HG03460 (cell line): Measurements from ENCODE around the gene LHPP.
"Not testable (repeated sequence)": the region's sequence is repeated elsewhere in the genome, so short reads cannot be mapped to it uniquely, and the experiment has no call there.

Source experiments
- ATAC-seq: cut with Tn5 transposase; IDR thresholded peaks from one replicate; pipeline ENCODE4 v1.9.1; 2021; ENCODE audit not compliant: unreplicated experiment

The LHPP gene, protein sequence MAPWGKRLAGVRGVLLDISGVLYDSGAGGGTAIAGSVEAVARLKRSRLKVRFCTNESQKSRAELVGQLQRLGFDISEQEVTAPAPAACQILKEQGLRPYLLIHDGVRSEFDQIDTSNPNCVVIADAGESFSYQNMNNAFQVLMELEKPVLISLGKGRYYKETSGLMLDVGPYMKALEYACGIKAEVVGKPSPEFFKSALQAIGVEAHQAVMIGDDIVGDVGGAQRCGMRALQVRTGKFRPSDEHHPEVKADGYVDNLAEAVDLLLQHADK

DNA sequence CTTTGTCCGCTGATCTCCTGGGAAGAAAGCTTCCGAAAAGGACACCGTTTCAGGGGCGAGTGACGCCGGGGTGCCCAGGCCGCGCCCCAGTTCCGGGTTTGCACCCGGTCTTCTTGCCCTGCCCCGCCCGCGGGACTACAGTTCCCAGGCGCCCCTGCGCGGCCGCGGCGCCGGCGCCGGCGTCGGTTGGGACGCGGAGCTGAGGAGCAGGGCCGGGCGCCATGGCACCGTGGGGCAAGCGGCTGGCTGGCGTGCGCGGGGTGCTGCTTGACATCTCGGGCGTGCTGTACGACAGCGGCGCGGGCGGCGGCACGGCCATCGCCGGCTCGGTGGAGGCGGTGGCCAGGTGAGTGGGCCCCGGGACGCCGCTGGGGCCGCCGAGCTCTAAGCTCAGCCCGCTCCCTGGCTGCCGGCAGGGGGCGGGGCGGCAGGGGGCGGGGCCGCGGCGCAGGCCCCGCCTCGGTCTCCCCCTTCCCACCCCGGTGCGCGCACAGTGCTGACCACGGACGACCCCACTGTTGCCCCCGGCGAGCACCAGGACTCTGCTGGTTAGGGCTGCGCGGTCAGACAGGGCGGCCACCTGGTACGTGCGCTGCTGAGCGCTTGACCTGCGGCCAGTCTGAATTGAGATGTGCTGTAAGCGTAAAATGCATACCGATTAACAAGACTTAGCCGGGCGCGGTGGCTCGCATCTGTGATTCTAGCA is at the start of gene LHPP:
TSS of gene LHPP (plus strand) at position 182 of the 706 bp plus-strand sequence. CDS start at position 222, 40 bp downstream.
- ATAC-seq, result peak; percentile 97

DNA sequence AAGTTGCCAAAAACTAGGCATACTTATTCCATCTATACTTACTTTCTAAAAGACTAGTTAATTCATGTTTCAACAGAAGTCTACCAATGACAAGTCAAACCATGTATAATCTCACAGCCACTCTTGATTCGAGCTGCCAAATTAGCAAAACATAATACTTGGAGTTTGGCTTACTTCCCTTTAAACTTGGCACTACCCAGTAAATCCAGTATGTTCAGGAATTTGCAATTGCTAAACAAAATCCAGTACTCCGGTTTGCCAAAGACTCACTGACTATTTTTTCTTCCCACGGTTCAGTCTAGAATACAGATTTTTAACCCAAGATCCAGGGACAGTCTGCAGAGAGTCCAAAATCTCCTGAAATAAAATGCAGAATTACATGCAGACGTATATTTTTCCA is 47.5 kb upstream of the LHPP start:
- ATAC-seq, result no peak

DNA sequence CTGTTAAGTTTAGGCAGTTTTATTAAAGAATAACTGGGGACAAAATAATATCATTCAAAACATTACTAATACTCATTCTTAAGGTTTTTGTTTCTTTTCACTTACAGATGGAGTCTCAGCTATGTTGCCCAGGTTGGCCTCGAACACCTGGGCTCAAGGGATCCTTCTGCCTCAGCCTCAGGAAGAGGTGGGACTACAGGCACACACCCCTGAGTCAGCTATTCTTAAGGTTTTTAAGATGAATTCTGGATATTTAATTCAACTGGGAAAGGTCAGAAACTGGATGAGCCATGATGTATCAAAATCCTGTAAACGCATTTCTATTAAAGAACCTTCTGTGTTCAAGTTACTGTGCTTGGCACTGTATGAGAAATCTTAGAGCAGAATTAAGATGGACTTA is 46.4 kb upstream of the LHPP start:
- no peak for ATAC-seq

DNA sequence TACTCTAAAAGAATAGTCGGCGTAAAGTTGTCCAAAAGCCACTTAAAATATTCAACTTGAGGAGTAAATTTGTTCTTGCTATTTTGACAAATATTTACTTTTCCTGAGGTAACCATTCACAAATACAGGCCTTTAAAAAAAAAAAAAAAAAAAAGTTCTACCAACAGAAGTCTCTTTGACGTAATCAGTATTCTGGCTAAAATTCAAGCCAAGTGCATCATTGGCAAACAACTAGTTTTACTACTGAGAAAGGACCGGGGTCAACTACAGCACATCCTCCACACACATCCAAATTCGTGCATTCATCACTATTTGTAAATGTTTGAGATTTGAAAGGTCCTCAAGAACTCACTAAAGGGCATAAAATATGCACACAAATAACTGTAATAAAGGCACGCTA is 44.9 kb upstream of the LHPP start:
- no peak for ATAC-seq

DNA sequence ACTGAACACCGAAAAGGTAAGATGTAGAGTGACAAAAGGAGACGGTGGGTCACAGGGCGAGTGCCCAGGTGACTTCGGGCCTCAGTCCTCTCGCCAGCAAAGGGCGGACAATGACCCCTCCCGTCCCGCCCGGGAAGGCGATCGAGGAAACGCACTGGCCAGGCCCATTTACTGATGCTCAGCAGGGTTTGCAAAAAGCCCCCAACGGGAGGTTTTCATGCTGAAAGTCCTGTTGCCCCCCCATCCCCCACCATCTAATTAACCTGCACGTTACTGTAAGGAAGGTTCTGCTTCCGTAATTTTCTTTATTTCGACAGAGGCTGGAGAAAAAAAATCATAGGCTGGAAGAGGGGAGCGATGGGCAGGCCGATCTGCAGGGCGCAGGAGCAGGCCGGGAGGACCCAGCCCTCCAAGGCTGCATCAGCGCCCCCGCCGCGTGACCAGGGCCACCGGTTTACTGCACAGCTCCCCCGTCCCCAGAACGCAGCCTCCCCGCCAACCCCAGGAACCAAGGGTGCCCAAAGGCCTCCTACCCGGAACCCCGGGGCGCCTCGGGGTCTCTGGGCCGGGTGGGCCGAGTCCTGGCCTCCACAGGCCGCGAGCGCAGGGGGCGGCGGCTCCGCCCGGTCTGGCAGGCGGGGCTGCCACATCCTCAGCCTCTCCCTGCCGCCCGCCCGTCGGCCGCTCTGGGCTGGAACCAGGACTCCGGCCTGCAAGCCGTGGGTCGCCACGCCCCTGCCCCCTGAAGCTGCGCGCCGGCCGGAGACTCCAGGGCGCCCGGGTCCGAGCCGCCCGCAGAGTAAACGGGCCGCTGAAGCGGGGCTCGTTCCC is 43.5 kb upstream of the LHPP start:
- ATAC-seq, result peak; percentile 28

DNA sequence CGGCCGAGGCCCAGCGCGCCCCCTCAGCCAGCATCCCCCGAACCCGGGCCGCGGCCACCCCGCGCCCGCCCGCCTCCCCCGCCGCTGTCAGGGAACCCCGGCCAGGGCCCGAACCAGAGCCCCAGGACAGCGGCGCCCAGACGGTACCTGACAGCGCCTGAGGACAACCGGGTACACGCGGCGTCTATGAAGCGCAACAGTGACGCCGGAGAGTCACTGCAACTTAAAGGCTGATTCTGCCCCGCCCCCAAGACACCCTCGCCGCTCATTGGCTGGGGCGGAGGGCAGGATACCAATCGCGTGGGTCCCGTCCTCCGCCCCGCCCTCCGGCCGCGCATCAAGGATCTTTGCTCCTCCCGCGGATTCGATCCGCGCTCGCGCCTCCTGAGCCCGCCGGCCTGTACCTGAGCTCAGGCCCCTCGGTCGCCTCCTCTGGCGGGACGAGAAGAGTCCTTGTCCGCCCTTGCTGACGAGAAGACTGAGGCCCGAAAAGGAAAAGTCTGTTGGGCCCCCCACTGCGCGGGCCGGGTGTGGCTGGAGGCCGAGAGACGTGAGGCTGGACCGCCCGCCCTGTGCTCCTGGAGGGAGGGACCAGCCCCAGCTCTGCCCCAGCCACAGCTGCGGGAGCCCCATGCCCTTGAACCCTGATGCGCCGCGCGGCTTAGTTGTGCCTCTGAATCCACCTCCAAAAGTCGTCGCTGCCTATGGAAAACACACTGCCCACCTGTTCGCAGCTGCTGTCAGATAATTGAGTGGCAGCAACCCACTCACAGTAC is 42.7 kb upstream of the LHPP start, which contains the start of gene OAT:
TSS of gene OAT (minus strand) at position 198 of the 776 bp plus-strand sequence. CDS start 6,752 bp downstream, outside the sequence.
- ATAC-seq, result peak; percentile 98

DNA sequence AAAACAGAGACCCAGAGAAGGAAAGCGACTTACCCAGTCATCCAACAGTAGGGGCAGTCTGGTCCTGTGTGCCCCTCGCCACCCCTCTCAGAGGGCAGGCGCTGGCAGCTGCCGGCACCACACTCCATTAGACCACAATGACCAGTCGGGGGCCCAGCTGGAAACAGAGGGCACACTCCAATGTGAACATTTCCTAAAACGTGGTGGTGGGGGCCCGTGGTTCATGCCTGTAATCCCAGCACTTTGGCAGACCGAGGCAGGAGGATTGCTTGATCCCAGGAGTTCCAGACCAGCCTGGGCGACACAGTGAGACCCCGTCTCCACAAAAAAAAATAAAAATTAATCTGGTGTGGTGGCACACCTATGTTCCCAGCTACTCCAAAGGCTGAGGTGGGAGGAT is 42.0 kb upstream of the LHPP start:
- no peak for ATAC-seq

DNA sequence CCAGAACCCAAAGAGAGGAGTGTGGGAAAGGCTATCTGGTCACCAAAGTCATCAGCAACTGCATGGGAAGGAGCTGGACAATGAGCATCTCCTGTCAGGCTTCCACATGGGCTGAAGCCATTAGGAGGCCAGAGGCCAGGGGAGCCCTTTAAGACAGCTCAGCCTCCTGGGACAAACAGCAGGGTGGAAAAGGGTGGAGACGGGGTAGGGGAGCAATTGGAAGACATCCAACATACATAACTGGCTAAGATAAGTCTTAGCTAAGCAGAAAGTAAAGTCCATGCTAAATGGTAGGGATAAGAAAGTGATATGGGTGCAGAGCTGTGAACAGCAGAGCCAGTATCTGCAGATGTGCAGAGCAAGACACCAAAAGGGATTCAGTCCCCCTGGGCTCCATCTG is 41.4 kb upstream of the LHPP start:
- ATAC-seq, result no peak

DNA sequence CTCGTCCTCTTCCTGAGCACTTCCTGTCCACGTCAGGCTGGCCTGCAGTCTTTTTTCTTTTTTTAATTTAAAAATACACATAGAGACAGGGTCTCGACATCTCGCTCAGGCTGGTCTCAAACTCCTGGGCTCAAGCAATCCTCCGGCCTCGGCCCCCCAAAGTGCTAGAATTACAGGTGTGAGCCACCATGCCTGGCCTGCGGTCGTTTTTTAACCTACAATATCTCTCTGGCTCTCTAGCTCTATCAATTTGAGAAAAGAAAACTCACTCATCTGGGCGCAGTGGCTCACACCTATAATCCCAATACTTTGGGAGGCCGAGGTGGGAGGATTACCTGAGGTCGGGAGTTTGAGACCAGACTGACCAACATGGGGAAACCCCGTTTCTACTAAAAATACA is 38.9 kb upstream of the LHPP start:
- no peak for ATAC-seq

DNA sequence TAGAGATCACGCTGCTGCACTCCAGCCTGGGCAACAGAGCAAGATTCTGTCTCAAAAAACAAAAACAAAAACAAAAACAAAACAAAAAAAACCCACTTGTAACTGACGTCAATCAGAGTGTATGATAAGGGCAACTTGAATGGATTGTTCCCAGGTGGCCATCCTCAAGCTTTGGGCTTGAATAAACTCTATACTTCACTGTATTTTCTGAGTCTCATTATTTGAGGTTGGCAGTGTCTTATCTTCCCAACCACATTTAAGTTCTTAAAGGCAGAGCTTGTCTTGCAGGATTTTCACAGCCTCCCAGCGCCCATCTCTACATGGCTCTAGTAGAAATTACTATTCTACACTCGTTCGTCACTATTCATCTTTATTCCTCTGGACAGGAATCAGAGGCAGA is 37.8 kb upstream of the LHPP start:
- ATAC-seq, result no peak

DNA sequence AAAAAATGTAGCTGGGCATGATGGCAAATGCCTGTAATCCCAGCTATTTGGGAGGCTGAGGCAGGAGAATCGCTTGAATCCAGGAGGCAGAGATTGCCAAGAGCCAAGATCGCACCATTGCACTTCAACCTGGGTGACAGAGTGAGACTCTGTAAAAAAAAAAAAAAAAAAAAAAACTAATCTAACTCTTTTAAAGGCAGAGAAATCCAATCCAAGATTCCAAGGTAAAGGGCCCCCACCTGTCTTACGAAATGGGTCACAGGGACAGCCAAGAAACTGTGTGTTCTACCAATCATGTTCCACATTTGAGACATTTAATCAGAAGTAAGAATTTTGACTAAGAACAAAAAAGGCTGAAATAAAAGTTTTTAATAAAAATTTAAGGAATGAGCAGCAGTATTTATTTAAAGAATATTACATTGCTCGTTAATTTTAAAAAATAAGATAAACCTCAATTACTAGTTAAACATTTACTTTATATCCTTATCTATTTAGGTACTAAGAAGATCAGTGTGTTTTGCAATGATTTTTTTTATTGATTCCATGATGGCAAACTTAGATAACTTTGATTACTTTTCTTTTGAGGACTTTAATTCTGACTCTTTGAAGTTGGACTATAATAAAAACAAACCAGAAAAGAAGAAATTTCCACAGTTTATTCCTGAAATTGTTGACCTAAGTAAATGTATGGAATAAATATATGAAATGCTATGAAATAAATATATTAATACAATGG is 36.2 kb upstream of the LHPP start:
- ATAC-seq, result no peak

DNA sequence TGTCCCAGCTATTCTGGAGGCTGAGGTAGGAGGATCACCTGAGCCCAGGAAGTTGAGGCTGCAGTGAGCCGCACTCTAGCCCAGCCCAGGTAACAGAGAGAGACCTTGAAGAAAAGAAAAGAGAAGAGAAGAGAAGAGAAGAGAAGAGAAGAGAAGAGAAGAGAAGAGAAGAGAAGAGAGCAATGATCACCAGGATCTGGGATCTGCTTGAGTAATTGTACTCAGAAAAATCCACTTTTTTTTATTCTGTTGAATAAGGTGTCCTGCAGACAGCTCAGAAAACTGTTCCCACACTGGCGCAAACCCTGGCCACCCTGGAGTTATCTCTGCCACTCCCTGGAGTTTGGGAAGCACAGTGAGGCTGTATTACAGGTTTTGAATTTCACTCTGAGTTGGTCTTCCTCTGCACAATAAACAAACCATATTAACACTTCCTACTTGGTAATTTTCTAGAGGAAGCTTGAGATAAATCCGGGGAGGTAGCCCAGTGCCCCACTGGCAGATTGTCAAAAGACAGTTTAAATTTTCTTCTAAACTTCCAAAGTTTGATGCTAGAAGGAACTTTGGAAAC is 33.3 kb upstream of the LHPP start:
- ATAC-seq, result no peak

DNA sequence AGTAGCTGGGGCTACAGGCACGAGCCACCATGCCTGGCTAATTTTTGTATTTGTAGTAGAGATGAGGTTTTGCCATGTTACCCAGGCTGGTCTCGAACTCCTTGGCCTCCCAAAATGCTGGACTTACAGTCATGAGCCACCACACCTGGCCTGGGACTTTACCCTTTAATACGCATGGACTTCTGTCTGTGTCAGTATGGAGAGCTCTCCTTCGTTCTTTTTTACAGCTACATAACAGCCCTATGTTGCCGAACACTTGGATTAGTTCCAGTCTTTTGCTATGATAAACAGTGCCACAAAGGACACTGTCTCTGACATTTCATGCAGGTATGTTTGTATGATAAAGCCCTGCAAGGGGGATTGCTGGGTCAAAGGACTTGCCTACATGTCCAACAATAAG is 32.0 kb upstream of the LHPP start:
- no peak for ATAC-seq

DNA sequence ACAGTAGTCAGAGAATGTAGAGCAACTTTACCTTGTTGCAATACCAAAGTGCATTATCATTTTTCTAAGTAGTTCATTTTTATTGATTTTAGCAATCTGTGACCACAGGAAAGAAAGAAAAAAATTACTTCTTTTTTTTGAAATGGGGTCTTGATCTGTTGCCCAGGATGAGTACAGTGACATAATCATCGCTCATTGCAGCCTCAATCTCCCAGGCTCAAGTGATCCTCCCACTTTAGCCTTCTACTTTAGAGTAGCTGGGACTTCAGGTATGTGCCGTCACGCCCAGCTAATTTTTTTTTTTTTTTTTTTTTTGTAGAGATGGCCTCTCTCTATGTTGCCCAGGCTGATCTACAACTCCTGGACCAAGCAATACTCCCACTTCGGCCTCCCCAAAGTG is 31.5 kb upstream of the LHPP start:
- no peak for ATAC-seq

DNA sequence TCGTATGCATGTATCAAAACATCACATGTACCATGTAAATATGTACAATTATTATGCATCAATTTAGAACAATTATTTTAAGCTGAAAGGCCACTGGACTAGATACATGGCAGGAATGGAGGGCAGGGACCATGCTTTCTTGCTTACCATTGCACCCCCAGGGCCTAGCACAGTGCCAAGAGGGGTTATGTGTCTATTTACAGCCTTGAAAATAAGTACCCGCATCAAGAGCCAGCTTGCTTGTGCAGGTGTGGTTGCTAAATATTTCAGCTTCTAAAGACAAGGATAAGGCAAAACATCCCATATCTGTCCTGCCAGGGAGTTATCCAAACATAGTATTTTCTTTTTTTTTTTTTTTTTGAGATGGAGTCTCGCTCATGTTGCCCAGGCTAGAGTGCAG is 28.2 kb upstream of the LHPP start:
- no peak for ATAC-seq

DNA sequence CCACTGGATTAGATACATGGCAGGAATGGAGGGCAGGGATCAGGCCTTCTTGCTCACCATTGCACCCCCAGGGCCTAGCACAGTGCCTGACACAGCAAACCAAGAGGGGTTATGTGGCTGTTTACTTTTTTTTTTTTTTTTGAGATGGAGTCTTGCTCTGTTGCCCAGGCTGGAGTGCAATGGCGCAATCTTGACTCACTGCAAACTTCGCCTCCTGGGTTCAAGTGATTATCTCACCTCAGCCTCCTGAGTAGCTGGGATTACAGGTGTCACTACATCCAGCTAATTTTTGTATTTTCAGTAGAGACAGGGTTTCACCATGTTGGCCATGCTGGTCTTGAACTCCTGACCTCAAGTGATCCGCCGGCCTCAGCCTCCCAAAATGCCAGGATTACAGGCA is 25.9 kb upstream of the LHPP start:
- ATAC-seq, result not testable (repeated sequence)

DNA sequence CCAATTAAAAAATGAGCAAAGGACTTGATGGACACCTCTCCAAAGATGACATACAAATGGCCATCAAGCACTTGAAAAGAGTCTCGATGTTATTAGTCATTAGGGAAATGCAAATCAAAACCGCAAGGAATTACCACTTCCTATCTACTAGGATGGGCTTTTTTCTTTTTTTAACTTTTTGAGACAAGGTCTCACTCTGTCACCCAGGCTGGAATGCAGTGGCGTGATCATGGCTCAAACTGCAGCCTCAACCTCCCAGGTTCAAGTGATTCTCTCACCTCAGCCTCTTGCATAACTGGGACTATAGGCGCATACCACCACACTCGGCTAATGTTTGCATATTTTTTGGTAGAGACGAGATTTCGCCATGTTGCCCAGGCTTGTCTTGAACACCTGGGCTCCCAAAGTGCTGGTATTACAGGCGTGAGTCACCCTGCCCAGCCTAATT is 25.4 kb upstream of the LHPP start:
- ATAC-seq, result peak; percentile 85

DNA sequence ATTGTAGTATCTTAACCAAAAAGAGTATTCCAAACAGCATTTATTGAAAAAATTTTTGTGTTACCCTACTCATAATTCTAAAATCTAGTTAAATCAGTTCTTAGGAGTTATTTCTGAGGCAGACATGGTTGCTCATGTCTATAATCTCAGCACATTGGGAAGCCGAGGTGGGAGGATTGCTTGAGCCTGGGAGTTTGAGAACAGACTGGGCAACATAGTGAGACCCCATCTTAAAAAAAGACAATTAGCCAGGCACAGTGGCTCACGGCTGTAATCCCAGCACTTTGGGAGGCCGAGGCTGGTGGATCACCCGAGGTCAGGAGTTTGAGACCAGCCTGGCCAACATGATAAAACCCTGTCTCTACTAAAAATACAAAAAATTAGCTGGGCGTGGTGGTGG is 19.9 kb upstream of the LHPP start:
- ATAC-seq, result not testable (repeated sequence)

DNA sequence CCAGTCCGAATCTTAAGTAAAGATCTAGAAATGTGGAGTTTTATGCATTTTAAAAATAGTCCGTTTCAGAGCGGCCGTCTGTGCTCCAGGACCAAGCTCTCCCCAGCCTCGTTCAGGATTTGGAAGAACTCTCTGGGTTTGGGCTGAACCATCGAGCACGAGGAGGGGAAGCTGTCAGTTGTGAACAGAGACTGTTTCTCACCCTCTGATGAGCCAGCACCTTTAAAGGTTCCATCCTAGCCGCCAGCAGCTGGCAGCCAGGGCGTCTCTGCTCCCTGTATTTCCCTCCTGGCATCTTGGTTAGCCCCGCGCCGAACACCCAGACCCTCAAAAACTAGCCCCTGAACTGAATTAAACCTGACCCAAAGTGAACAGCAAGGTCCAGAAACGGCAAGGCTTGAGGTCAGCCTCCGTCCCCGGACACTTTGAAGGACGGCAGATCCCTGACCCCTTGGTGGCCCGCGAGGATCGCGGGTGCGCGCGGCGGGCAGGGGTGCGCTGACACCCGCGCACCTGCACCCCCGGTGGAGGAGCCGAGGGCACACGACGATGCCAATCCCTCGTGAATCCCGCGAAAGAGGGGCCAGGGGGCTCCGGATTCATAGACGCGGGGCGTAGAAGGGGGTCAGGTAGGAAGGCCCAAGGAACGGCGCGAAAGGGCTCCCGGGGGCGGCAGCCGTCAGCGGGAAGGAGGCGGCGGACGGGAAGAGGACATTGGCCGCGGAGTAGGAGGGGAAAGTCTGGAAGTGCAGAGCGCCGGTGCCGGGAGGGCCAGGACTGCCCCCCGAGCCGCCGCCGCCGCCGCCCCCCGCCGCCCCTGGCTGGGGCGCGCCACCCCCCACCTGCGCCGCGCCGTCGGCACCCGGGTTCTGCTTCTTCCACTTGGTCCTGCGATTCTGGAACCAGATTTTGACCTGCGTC is 14.5 kb upstream of the LHPP start:
- no peak for ATAC-seq
